ENCODE measurements around the gene BBS12.

The BBS12 gene

DNA sequence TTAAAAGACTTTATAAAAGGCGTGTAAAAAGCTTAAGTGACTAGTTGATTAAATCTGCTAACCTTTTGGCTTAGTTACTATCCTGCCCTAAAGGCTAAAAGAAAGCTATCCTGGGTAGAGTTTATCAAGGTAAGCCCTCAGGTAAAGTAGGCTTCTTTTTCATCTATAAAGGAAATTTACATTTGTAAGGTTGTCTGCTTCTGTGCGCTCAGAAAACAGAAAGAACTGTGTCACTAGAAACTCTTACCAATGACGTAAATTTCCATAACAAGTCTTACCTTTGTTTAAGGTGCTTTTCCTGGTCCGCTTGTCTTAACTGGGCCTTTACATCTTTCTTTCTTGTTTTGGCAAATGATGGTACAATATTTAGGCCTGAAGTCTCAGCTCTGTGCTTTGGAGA, 56.4 kb downstream of the BBS12 start:
- in situ Hi-C loops (cut with HindIII; ENCODE audit: low sequenced_read_pairs) = no loop called here

DNA sequence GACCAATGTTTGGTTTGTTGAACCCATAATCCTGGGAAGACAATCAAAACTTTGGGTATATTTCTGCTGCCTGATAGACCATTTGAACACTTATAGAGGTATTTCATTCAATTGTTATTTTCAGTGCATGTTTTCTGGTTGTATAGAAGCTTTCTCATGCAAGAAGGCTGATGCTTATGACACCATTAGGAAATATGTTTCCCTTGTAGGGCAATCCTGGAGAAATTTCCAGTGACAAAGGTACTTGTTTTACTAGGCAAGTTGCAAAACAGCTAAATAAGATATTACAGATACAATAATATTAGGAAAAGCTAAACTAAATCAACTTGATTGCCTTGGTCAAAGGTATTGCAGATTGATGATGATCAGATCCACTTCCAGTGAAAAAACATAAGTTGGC, 61.3 kb downstream of the BBS12 start:
- in situ Hi-C loops (cut with HindIII; ENCODE audit: low sequenced_read_pairs) = no loop called here
